Measurements from ENCODE around the gene FAP.

Gene FAP

GRCh38 chr2:162198239-162198638, 45.0 kb downstream of the FAP start:
- no peak for TF ChIP-seq CTCF (conservative IDR thresholded peaks at IDR 0.05; ENCODE audit: low read depth, low read length)
- H3K4me3 ChIP-seq (ENCODE audit: low read depth, low read length): no peak overlapping the region
- DNase-seq (ENCODE audit: low read depth): peak; percentile 86

GRCh38 chr2:162197069-162197825, 46.0 kb downstream of the FAP start:
- TF ChIP-seq CTCF (conservative IDR thresholded peaks at IDR 0.05; ENCODE audit: low read depth, low read length): no peak

GRCh38 chr2:162196638-162197037, 46.6 kb downstream of the FAP start:
- no peak overlapping the region for H3K4me3 ChIP-seq (ENCODE audit: low read depth, low read length)
- no peak for TF ChIP-seq CTCF (conservative IDR thresholded peaks at IDR 0.05; ENCODE audit: low read depth, low read length)
- DNase-seq (ENCODE audit: low read depth): peak; percentile 59

More at GRCh38 chr2:162197069-162197825, 46.0 kb downstream of the FAP start:
- H3K4me3 ChIP-seq (ENCODE audit: low read depth, low read length): no peak overlapping the region
- peak; percentile 77 for DNase-seq (ENCODE audit: low read depth)

- H3K4me3 ChIP-seq (ENCODE audit: low read depth, low read length): no peak overlapping the region
- no peak for TF ChIP-seq CTCF (conservative IDR thresholded peaks at IDR 0.05; ENCODE audit: low read depth, low read length)
- no peak for DNase-seq (ENCODE audit: low read depth)
Observed at GRCh38 chr2:162188451-162188850, 54.8 kb downstream of the FAP start.

- no peak overlapping the region for H3K4me3 ChIP-seq (ENCODE audit: low read depth, low read length)
- TF ChIP-seq CTCF (conservative IDR thresholded peaks at IDR 0.05; ENCODE audit: low read depth, low read length): no peak
- DNase-seq (ENCODE audit: low read depth): no peak
Observed at GRCh38 chr2:162185541-162186232, 57.6 kb downstream of the FAP start.

GRCh38 chr2:162184821-162185450, 58.3 kb downstream of the FAP start:
- H3K4me3 ChIP-seq (ENCODE audit: low read depth, low read length): no peak overlapping the region
- DNase-seq (ENCODE audit: low read depth): no peak
- TF ChIP-seq CTCF (conservative IDR thresholded peaks at IDR 0.05; ENCODE audit: low read depth, low read length): no peak

Measured in choroid plexus epithelial cell (primary cell).